ENCODE results near the gene PDCD5.
"Not testable (repeated sequence)": the region's sequence is repeated elsewhere in the genome, so short reads cannot be mapped to it uniquely, and the experiment has no call there.

PDCD5 gene, protein sequence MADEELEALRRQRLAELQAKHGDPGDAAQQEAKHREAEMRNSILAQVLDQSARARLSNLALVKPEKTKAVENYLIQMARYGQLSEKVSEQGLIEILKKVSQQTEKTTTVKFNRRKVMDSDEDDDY

GRCh38 chr19:32580901-32581704 is at the start of gene PDCD5:
PDCD5 (plus strand) TSS chr19:32581190; CDS start chr19:32581262, 72 bp downstream.
- DNase-seq (ENCODE audit: low read depth in 2 of 2): peak; percentile 93 to 96

DNA sequence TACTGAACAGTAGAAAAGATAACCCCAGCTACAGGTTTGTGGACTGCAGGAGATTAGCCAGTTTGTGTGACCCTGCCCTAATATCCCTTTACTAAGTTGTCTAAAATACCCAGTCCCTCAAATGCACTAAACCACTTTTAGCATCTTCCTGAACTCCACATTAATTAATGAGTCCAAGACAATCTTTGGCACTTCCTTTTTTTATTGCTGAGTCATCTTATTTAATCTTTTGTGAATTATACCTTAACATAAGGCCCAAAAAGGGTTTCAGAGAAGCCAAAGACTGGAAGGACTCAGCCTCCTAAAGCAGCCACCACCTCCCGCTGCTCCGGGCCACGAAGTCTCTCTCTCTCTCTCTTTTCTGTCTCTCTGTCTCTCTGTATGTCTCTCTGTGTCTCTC is 48.8 kb upstream of the PDCD5 start:
- no peak for DNase-seq (ENCODE audit: low read depth in 2 of 2)

- DNase-seq (ENCODE audit: low read depth in 2 of 2): no peak
These were observed 43.4 kb upstream of the PDCD5 start for GRCh38 chr19:32537580-32537979.

- DNase-seq (ENCODE audit: low read depth in 2 of 2): no peak
These were observed 41.6 kb upstream of the PDCD5 start for GRCh38 chr19:32539240-32539916.

- DNase-seq (ENCODE audit: low read depth in 2 of 2): no peak
These were observed 40.4 kb upstream of the PDCD5 start for GRCh38 chr19:32540621-32541020.

GRCh38 chr19:32541376-32541775 is 39.6 kb upstream of the PDCD5 start:
- not testable (repeated sequence) for DNase-seq (ENCODE audit: low read depth in 2 of 2)

GRCh38 chr19:32542477-32543108 is 38.4 kb upstream of the PDCD5 start:
- DNase-seq (ENCODE audit: low read depth in 2 of 2): no peak

DNA sequence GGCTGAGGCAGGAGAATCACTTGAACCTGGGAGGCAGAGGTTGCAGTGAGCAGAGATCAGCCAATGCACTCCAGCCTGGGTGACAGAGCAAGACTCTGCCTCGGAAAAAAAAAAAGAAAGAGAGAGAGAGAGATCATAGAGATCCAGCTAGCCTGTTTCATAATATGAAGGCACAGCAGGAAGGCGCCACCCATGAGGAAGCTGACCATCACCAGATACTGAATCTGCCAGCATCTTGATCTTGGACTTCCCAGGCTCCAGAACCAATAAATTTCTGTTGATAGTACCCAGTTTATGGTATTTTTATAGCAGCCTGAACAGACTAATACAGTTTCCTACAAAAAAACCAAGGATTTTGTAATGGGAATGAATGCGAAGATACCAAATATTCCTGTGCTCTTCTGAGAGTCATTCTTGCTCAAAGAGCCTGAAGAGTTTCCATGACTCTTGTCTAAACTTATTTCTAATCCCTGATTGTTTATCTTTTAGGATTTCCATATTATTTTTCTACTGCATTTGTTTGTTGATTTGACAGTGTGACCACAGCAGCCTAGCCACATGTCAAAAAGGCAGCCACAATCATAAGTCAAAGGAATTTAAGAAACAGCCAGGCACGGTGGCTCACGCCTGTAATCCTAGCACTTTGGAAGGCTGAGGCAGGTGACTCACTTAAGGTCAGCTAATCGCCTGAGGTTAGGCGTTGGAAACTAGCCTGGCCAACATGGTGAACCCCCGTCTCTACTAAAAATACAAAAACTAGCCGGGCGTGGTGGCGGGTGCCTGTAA is 37.7 kb upstream of the PDCD5 start:
- DNase-seq (ENCODE audit: low read depth in 2 of 2): no peak

DNA sequence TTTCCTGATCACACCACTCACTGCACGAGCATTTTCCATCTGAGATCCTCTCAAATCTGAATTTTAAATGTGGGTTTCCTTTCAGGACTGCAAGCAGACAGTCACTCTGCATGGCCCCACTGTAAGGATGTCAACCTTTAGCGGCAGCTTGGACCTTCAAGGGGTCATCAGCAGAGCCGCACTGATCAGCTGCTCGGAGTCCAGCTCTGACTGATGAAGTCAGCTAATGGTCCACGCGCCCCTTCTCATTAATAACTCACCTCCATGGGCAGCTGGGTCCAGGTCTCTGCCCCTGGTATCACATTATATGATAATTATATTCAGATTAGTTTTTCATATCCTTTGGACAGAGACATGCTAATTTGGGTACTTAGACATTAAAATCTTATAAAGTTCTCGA is 36.1 kb upstream of the PDCD5 start:
- DNase-seq (ENCODE audit: low read depth in 2 of 2): no peak

DNA sequence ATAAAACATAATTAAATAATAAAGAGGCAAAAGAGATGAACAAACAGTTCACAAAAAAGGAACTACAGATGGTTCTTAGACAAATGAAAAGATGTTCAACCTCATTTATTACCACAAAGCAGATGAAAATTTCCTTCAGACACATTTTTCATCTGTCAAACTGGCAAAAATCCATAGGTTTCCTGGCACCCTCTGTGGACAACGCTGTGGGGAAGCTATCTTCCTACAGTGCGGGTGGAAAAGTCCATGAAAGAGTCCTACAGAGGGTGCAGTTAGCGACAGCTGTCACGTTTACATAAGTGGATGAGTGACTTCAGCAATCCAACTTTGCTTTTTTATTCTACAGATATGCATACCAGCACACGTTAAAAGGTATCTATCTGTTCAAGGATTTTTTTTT is 30.3 kb upstream of the PDCD5 start:
- DNase-seq (ENCODE audit: low read depth in 2 of 2): no peak

- no peak for DNase-seq (ENCODE audit: low read depth in 2 of 2)
These were observed 25.2 kb upstream of the PDCD5 start for GRCh38 chr19:32555786-32556185.

GRCh38 chr19:32558607-32559228 is 22.3 kb upstream of the PDCD5 start:
- no peak for DNase-seq (ENCODE audit: low read depth in 2 of 2)

DNA sequence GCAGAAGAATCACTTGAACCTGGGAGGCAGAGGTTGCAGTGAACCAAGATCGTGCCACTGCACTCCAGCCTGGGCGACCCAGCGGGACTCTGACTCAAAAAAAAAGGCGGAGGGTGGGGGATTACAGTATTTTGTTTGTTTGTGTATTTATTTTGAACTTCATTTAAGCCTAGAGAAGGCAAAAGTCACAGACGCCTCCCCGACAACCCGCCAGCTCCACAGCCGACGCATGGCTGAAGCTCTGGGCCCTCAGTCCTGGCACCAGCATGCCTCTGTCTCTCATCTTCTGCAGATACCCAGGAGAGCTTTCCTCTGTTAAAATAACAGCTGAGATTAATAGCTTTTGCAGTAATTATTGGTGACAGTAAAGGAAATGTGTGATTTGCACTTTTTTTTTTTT is 17.2 kb upstream of the PDCD5 start:
- DNase-seq (ENCODE audit: low read depth in 2 of 2): no peak

- no peak for DNase-seq (ENCODE audit: low read depth in 2 of 2)
These were observed 14.7 kb upstream of the PDCD5 start for GRCh38 chr19:32566246-32566830.

DNA sequence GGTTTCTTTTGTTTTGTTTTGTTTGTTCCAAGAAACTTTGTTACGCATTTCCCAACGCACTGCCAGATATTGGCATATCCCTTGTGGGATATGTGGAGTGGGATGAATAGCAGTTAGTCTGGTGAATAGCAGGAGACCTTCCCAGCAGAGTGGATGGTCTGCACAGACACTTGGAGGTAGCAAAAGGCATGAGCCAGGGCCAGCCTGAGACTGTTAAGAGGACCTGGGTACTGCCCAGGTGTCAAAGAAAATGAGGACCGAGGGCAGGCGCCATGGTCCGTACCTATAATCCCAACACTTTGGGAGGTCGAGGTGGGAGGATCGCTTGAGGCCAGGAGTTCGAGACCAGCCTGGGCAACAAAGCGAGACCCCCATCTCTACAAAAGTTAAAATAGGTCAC is 13.5 kb upstream of the PDCD5 start:
- no peak for DNase-seq (ENCODE audit: low read depth in 2 of 2)

- no peak for DNase-seq (ENCODE audit: low read depth in 2 of 2)
These were observed 10.8 kb upstream of the PDCD5 start for GRCh38 chr19:32570081-32570785.

GRCh38 chr19:32571471-32572075 is 9.4 kb upstream of the PDCD5 start:
- DNase-seq (ENCODE audit: low read depth in 2 of 2): not testable (repeated sequence)

- not testable (repeated sequence) for DNase-seq (ENCODE audit: low read depth in 2 of 2)
These were observed 8.1 kb upstream of the PDCD5 start for GRCh38 chr19:32572700-32573491.

DNA sequence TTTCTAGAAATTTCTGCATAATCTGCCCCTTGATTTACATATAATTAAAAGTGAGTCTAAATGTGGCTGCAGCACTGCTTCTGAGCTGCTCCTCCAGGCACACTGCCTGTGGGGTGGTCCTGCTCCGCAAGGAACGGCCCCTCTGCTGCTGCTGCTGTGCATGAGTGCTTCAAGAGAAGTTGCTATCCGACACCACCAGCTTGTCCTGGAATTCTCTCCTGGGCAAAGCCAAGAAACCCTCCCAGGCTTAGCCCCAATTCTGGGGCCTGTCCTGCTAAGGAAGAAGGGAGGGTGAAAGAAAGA is 7.5 kb upstream of the PDCD5 start:
- no peak for DNase-seq (ENCODE audit: low read depth in 2 of 2)

Data from stimulated activated CD8-positive, alpha-beta memory T cell treated with anti-CD3 and anti-CD28 coated beads, Interleukin-2, amount 100 ng/mL, for 1 hour (primary cell).